ENCODE data around the gene CISTR.
A peak's percentile ranks its signal among the peaks of the same experiment; 100 is the strongest.

CISTR gene

GRCh38 chr12:53713516-53713915 is 38.3 kb downstream of the CISTR start:
- DNase-seq: no peak

GRCh38 chr12:53712059-53712643 is 39.6 kb downstream of the CISTR start:
- DNase-seq: peak; percentile 26

GRCh38 chr12:53710091-53710490 is 41.7 kb downstream of the CISTR start:
- DNase-seq: no peak

GRCh38 chr12:53709671-53710070 is 42.1 kb downstream of the CISTR start:
- no peak for DNase-seq

GRCh38 chr12:53706080-53706479 is 45.7 kb downstream of the CISTR start:
- no peak for DNase-seq

- DNase-seq: no peak
Observed at GRCh38 chr12:53703756-53704155, 48.0 kb downstream of the CISTR start.

- DNase-seq: peak; percentile 50
Observed at GRCh38 chr12:53701518-53702264, 50.1 kb downstream of the CISTR start.

GRCh38 chr12:53700567-53700966 is 51.2 kb downstream of the CISTR start:
- DNase-seq: no peak

- DNase-seq: no peak
Observed at GRCh38 chr12:53699678-53700025, 52.1 kb downstream of the CISTR start.

- no peak for DNase-seq
Observed at GRCh38 chr12:53698948-53699677, 52.7 kb downstream of the CISTR start.

- no peak for DNase-seq
Observed at GRCh38 chr12:53696655-53697331, 55.0 kb downstream of the CISTR start.

All from NCI-H1694 (cell line).